ENCODE data around the gene SLC9A2.

SLC9A2 gene

DNA sequence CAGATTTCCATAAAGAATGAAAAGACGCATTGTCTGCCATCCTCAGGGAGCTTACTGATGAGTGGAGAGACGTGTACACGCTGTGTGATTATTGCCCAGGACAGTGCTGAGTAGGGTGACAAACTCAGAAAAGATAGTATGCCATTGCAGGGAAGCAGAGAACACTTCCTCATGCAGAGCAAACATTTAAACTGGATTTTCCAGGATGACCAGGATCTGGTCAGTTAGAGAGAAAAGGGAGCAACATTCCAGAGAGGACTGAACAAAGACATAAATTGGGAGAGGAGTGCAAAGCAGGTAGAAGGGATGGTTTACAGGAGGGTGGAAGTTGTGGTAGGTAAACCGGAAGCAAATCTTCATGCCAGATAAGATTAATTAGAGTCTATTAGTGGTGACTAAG lies 2.3 kb downstream of the SLC9A2 start:
- no peak for DNase-seq

DNA sequence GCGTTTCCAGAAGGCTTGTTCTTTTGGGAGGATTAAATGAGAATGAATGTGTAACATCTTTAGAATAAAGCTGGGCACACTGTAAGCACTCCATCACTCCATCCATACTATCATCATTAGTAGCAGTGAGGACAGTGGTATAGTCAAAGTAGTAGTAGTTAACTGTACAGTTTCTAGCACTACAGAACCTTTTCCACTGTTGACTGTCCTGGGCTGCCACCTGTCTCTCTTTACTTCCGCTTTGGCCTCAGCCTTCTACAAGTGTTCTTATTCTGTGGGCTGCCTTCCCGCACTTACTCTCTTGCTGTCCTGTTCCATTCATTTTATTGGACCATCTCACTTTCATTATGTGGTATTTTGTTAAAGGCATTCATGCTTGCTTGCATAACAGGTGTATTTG lies 3.3 kb downstream of the SLC9A2 start:
- no peak for DNase-seq

DNA sequence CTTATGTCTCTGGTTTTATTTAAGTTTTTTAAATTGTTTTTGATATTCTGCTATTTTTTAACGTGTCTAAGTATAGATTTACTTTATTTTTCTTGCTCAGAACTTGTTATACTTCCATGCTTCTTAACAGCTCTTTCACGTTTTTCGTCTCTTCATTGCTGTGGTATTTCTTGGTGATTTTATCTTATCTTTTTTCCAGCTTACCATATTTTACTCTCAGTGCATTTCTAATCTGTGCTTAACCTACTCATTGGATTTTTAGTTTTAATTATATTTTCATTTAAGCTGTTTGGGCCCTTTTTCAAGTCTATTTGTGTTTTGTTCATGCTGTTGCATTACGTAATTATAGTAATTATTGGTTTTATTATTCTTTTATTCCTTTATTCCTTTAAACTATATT lies 11.1 kb downstream of the SLC9A2 start:
- no peak for DNase-seq

DNA sequence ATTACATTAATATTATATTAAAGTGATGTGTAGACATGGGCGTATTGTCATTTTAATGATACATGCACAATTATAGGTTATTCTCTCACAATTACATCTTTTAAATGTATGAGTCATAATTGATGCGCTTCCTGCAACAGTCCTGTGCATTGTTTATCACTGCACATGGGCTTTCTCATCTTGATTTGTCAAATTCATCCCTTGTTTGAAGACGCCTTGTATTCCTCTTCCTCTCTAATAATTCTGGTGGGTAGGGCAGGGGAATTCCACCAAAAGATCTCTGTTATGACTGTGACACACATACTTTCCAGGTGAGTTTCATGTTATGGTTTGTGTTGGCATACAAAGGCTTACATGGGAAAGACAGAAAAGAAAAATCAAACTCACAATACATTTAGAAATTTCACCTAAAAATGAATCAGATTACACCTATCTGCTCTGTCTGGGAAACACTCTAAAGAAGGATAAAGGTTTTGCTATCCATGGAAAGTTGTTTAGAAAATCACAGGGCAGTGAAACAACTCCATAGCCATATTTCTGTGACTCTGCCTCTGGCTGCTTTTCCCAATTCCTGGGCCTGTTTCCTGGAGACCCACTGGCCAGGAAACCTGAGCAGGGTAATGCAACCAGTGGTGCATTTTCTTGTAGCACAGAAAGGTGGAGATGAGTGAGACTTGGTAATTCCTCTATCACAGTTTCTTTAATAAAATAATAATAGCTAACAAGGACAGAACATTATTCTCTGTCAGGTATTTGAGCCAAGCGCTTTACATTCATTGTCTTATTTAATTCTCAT lies 13.2 kb downstream of the SLC9A2 start:
- DNase-seq = no peak

DNA sequence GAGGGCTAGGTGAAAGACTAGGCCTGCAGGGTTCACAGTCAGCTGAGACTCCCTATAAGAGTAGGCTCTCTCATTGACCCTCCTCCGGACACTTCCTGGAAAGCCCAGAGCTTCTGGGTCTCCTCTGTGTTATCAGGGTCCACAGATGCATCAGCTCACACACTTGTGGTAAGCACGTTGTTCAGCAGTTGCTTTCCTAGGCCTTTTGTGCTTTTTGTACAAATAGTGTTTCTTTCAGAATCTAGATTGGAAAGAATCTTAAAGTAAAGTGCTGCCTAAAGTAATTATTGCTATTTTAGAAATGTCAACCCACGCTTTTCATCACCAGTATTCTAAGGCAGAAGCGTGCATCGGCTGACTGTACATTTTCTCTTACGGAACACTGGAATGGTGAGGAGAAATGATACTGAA lies 15.5 kb downstream of the SLC9A2 start:
- no peak for DNase-seq

DNA sequence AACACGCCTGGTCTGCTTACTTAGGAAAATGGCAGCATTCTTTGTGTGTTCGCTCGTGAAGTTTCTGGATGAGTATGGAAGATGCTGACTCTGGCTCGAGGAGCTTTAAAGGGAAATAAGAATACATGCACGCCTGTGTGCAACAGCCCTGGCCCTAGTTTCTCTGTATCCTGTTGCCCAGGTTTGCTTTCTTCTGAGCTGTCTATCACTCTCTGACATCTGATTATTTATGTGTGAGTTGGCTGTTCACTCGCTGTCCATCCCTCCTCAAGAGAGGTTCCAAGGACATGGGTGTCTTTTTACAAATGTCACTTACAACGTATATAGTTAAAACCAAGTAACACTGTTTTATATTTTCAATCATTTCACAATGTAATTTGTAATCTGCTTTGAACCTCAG lies 16.0 kb downstream of the SLC9A2 start:
- DNase-seq = no peak

DNA sequence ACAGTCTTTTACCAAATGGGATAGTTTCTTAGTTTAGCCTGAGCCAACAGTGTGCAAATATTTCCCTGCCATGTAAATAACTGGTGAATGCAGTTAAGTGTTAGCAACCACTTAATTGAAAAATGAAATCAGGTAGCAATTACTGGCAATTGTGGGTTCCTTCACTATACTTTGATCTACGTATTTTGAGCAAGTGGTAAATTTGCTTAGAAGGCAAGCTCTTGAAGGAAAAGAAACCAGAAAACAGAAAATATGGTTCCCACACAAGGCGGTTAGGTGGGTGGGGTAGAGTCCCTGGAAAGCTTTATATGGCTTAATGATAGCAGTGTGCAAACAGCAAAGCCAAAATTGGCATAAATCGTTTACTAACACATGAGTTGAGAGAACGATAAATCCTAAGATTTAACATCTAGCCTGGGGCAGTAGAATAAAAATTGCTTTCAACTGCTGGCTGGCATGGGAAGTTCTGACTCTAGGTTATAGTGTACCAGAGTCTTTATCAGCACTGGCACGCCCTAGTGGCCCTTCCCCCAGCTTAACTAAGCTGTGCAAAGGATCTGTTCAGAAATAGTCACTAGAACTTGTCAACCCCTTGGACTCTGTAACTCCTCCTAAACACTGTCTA lies 17.0 kb downstream of the SLC9A2 start:
- no peak for DNase-seq

DNA sequence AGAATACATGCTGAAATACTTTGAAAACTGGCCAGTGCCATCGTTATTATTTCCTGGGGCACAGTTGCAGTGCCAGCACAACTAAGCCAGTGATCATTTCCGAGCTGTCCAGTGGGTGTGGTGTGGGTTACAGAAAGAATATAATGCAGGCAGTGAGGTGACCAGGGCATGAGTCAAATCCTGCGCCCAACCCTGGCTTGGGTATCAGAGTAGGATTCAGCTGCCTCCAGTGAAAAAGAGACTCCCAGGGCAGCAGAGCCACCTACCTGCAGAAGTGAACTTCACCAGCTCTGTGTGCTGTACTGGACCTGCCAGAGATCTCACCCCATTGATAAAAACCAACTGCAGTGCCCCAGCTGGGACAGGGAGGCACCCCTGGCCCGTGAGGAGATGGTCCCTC lies 18.0 kb downstream of the SLC9A2 start:
- no peak for DNase-seq

DNA sequence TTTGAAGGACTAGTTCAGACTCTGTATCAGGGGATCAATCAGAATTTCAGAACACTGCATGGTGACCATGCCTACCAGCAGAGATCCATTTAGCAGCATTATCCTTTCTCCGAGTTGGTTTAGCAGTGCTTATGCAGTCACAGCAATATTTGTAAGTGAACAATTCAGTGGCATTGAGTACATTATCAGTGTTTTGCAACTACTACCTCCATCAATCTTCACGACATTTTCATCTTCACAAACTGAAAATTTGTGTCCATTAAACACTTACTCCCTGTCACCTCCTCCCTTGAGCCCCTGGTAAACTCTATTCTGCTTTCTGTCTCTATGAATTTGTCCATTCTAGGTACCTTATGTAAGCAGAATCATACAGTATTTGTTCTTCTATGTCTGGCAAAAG lies 20.1 kb downstream of the SLC9A2 start:
- DNase-seq = no peak

DNA sequence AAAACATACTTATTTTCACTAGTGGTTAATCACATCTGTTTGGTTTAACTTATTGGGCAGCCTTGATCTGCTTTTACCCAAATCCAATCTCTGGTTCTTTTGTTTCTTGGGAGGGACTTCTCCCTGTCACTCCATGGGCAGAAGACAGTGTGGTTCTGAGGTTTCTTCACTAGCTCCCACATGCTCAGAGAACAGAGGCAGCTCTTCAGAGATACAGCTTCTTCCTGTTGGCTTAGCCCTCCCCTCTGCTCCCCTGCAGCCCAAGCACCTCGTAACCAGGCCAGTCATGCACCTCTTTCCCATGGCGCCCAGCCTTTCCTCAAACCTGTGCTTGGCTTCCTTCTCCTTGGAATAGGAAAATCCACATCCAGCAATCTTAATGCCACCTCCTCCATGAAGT lies 32.8 kb downstream of the SLC9A2 start:
- no peak for DNase-seq

DNA sequence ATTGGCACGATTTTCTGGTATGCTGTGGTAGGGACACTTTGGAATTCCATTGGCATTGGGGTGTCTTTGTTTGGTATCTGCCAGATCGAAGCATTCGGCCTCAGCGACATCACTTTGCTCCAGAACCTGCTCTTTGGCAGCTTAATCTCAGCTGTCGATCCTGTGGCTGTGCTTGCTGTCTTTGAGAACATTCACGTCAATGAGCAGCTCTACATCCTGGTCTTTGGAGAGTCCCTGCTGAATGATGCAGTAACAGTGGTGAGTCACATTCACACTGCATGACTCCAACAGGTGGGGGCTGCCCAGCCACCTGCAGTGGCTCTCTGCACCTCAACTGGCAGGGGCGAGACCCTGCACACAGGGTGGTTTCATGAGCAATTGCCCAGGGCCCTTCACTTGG lies 38.4 kb downstream of the SLC9A2 start:
- DNase-seq = no peak

DNA sequence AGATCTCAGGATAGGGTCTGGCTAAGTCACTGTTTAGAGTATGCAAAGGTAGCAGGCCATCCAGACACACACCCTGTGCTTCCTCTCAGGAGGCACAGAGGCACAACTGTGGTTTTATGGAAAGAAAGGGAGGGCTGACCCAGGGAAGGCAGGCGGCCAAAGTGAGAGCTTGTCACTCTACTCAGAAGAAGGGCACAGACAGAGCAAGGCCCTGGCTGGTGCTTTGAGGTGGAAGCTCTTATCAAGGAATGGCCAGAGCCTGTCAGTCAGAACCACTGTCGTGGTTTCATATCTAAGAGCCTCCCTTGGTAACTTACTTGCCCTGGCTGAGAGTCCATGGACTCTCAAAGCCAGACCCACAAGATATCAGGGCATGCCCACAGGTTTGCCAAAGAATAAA lies 40.7 kb downstream of the SLC9A2 start:
- DNase-seq = no peak

DNA sequence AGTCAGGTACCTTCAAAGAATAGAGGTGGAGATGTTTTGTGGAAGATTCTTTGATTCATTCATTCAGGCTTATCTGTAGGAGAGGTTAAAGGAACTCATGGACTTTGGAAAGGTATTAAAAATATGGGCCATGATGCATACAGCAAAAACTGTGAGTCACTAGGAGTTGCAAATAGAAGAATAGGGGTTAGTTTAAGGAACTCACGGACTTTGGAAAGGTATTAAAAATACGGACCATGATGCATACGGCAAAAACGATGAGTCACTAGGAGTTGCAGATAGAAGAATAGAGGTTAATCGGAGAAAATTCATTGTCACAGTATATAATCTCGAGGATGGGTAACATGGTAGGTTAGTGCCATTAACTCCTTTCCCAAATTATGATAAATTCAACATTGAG lies 41.2 kb downstream of the SLC9A2 start:
- no peak for DNase-seq

DNA sequence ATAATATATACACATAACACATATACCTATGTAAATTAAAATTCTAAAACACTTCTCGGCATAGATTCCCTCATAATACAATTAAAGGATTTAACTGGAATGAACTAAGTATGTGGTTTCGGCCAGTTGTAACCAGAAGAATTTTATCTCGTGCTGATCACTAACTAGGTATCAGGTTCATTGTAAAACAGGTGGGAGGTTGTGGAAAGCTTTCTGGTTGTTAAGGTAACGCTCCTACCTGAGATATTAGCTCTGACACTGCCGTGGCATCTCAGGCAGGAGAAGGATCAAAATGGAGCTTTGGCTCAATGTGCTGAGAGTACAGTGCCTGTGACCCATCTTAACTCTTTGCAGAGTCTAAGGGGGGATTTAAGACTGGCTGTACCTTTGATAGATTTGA lies 42.5 kb downstream of the SLC9A2 start:
- DNase-seq = no peak

DNA sequence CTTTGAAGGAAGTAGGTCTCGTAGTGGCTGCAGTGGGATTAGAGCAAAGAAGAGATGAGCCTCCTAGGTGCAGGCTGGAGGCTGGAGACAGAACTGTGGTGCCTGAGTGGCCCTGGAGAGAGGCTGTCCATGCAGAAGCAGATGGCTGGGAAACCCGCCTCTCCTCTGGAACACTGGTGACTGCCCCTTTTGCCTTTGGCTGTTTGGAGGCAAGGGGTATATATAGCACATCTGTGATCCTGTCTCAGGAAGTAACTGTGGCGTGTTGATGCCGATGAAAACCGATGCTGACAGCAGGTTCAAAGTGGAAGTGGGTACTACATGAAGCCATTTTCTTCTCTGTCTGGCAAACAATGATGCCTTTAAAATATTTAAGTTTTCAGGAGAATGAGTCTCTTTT lies 43.5 kb downstream of the SLC9A2 start:
- DNase-seq = no peak

DNA sequence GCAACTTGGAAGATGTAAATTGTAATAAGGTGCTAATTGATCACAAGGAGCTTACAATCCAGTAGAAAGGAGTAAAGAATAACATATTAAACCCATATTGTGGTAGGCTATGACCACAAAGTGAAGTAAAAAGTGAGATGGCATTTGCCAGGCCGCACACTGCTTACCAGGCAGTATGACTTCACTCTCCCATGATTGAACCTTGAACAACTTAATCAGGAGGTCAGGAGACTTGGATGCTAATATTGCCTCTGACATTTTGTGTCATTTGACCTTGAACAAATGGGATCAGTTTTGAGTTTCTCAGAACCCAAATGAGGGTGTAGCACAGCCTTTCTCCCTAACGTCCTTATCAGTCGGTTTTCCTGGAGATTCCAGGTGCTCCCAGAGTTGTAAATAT lies 44.0 kb downstream of the SLC9A2 start:
- DNase-seq = no peak

DNA sequence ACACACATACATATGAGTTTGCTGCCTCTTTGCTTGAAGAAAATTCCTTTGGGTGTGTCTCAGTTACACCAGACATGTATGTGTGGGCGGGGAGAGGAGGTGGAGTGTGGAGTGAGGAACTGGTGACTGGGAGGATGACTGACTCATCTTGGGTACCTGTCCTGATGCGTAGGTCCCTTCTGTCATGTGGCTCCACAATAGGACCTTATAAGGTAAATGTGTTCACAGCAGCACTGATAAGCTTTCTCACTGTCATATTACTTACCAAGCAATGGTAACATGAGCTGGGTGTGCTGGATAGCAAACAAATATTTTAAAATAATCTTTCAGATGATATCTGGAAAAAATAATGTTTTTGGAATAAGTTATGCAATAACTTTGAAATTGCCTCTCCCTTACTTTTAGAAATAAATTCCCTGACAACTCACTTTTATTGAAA lies 45.1 kb downstream of the SLC9A2 start:
- no peak for DNase-seq

DNA sequence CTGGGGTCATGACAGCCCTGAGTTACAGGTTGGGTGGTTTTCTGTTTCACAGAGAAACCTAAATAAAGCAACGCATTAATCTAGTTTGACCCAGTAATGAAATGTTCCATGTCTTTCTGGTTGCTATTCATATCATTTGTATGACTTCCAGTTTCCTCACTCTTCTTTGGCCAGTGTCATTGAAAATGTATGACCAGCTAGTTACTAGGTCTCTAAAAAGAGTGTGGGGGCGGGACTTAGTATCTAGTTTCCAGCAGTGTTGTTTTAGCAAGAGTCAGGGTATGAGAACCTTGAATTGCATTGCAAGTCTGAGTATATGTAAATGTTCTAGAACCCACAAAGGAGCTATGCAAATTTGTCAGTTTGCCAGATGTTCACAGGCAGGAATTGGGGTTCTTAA lies 47.7 kb downstream of the SLC9A2 start:
- no peak for DNase-seq

DNA sequence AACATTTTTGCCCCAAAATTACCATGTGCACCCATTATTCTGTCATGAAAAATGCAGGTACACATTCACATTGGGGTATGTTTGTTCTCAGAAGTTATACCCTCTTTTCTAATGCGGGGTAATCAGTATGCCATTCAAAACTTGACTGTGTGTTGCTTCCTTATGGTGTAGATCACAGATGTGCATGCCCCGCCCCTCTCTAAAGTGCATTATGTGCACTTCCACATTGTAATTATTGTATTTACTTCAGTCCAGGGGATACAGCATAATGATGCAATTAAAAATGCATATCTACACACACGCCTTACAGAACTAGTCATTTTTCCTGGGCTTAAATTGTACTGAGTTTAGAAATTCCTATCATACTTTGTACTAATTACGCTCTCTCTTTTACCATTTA lies 48.8 kb downstream of the SLC9A2 start:
- DNase-seq = no peak

DNA sequence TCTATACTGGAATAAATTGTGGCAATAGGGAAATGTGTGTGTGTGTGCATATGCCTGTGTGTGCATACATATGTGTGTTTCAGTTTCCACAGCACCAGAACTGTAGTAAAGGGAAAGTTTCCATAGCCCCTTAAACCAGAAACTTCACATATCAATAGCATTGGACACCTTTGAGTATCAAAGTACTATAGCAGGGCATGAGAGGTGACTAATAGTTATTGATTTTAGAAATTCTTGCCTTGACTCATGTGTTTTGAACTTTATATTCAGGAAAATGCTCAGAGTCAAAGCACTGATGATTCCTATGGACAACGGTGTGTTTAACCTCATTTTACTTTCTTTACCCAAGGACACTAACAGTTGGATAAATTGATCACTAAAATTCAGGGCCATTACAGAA lies 50.0 kb downstream of the SLC9A2 start:
- DNase-seq = no peak

DNA sequence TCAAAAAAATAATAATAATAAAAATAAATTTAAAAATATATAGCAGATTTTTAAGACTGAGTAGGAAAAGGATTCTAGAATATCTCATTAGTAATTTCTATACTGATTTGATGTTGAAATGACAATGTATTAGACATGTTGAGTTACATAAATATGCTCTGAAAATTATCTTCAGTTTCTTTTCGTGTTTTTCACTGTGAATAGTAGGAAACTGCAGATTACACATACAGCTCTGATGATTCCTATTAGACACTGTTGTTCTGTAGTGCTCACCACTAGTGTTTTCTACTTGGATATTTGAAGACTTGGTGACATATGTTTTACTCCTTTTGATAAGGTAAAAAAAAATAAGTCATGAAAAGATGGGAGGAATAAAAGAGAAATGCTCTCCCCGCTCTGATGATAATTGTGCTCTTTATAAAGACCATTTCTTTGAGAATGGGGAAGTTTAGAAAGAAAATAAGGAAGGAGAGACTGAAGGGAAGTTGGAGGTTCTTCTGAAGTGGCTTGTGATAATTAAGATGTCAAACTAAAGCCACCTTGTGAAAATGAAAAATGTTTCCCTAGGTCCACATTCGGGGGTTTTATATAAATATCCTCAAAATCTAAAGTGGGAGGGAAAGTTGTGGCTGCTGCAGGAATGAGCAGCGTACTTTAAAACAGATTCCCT lies 52.9 kb downstream of the SLC9A2 start:
- no peak for DNase-seq

DNA sequence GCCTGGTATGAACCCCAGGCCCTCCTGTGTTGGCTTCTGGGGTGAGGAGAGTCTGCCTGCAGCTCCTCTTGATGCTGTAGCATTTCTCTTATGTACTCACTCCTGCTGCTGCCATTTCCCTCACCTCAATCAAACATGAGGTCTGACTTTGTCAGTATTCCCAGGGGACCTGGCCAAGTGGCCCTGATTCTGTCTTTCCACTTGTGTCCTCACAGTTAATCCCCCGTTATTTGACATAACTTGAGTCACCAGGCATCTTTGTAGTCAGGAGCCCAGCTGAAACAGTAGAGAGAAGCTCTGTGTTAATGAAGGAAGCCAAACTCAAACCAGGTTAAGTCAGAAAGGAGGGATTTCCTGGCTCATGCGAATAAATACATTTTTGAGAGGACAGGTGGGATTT lies 55.0 kb downstream of the SLC9A2 start:
- no peak for DNase-seq

DNA sequence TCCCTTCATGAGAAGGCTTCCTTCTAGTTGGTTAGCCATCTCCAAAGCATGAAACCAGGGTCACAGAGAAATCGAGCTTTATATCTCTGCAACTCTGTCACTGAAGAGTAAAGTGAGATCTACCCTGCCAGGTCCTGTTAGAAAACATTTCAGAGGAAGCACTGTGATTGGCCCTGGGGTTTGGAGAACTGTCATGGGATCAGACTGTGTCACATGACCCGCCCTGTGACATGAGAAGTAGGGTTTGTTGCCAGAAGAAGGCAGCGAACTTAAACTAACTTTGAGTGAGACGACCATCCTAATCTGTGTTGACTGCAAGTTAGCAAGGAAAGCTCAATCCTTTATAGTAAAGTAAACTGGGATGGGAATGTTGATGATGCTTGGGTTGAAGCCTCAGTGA lies 55.5 kb downstream of the SLC9A2 start:
- no peak for DNase-seq
